Mesothelial cell of epicardium (in vitro differentiated cells): Measurements from ENCODE around the gene KIF2C. TPM values are rescaled to one million over a fixed set of nuclear protein-coding genes. Genes with fewer than 3 reads are reported as not detected.

Source experiments
- DNase-seq, 2 experiments: peaks; one replicate each; pipeline ENCODE4 v3.0.0; 2021; ENCODE audit warnings: low spot score in 2 of 2; ENCODE audit not compliant: unreplicated experiment in 2 of 2
- H3K27ac Mint-ChIP-seq: 2 replicates; pipeline ENCODE4 v1.8.0; 2021; ENCODE audit warnings: mixed read lengths
- H3K27me3 Mint-ChIP-seq: 2 replicates; pipeline ENCODE4 v1.8.0; 2021; ENCODE audit warnings: low read depth, mixed read lengths
- H3K36me3 Mint-ChIP-seq: 2 replicates; pipeline ENCODE4 v1.8.0; 2021; ENCODE audit warnings: mixed read lengths
- H3K4me1 Mint-ChIP-seq: 2 replicates; pipeline ENCODE4 v1.8.0; 2021; ENCODE audit warnings: mixed read lengths
- H3K4me3 Mint-ChIP-seq: 2 replicates; pipeline ENCODE4 v1.8.0; 2021; ENCODE audit warnings: mild to moderate bottlenecking, moderate library complexity, mixed read lengths
- H3K9me3 Mint-ChIP-seq: 2 replicates; pipeline ENCODE4 v1.8.0; 2021; ENCODE audit warnings: mixed read lengths
- total RNA-seq: library from RNA; stranded (reverse); gene quantifications from 3 replicates; pipeline ENCODE4 v1.2.1, GENCODE V29; 2021
- TF ChIP-seq, protein P1 (sequence below): fragments of 200-600 bp; sonication (generic); IDR thresholded peaks from one replicate; pipeline ENCODE4 v1.5.0; 2021; ENCODE audit warnings: antibody characterized with exemption; ENCODE audit not compliant: unreplicated experiment

Gene KIF2C
- total RNA-seq, 1 donor from 2014 or later = 18.2 TPM

DNA sequence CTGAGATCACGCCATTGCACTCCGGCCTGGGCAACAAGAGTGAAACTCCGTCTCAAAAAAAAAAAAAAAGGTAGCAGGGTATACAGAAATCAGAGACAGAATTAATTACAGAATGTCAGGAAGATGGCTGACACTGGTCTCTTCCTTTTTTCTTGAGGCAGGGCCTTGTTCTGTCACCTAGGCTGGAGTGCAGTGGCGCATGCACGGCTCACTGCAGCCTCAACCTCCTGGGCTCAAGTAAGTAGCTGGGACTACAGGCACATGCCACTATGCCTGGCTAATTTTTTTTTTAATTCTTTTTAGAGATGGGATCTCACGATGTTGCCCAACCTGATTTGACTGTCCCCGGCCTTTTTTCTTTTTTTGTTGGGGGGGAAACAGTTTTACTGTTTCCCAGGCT is 25.1 kb upstream of the KIF2C start:
- TF ChIP-seq, protein P1, sequence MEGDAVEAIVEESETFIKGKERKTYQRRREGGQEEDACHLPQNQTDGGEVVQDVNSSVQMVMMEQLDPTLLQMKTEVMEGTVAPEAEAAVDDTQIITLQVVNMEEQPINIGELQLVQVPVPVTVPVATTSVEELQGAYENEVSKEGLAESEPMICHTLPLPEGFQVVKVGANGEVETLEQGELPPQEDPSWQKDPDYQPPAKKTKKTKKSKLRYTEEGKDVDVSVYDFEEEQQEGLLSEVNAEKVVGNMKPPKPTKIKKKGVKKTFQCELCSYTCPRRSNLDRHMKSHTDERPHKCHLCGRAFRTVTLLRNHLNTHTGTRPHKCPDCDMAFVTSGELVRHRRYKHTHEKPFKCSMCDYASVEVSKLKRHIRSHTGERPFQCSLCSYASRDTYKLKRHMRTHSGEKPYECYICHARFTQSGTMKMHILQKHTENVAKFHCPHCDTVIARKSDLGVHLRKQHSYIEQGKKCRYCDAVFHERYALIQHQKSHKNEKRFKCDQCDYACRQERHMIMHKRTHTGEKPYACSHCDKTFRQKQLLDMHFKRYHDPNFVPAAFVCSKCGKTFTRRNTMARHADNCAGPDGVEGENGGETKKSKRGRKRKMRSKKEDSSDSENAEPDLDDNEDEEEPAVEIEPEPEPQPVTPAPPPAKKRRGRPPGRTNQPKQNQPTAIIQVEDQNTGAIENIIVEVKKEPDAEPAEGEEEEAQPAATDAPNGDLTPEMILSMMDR = no peak
- Mint-ChIP-seq H3K27ac (no peak overlapping the region), H3K9me3 (no peaks in the 10 kb centered on the region), H3K27me3 (no peaks in the 10 kb centered on the region), H3K36me3 (peaks cover 2% of the 10 kb centered on the region), H3K4me1 (peaks cover 2% of the 10 kb centered on the region), H3K4me3 (no peak overlapping the region)
- no peak for DNase-seq

DNA sequence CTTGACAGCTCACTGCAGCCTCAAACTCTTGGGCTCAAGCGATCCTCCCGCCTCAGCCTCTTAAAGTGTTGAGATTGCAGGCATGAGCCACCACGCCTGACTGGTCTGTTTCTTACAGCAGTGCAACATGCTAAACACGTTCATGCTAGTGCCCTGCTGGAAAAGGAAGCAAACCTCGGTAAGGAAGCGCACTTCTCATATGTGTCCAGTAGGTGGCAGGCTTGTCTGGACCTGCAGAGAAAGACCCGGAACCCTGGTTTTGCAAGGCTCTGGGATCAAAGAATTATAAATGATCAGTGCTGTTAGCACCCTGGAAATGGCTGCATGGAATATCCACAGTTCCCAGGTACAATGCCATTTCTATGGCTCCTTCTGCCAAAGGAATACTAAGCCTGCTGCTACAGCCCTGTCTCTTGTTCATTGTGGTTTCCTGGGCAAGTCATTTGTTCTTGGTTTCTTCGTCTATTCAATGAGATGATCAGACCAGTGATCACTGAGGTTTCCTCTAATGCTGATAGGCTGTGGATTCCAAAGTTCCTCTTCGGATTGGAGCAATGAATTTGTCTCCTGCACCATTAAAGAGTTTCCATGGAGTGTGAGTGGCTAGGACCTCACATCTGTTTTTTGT is 24.6 kb upstream of the KIF2C start:
- TF ChIP-seq, protein P1 = peak; percentile 91
- Mint-ChIP-seq H3K27ac (no peak overlapping the region), H3K4me3 (no peak overlapping the region), H3K9me3 (no peaks in the 10 kb centered on the region), H3K36me3 (peaks cover 2% of the 10 kb centered on the region), H3K27me3 (no peaks in the 10 kb centered on the region), H3K4me1 (peaks cover 2% of the 10 kb centered on the region)
- DNase-seq = peak in 1 of 2 experiments; percentile 71

DNA sequence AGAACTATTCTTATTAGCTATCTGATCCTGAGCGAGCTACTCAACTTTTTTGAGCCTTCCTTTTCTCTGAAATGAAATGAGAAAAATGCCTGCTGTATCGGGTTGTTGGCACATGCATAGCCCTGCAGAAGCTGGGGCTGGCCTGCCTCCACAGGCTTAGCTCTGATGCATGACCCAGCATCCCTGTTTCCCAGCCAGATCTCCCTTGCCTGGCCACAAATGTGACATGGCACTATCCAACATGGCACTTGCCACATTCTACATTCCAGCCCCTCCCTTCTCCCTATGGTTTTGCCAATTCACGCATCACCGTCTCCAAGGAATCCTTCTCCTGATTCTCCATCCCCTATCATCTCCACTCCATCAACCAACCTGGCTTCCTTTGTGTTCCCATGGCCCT is 22.5 kb upstream of the KIF2C start:
- Mint-ChIP-seq H3K36me3 (no peaks in the 10 kb centered on the region), H3K4me3 (no peak overlapping the region), H3K27me3 (no peaks in the 10 kb centered on the region), H3K9me3 (no peaks in the 10 kb centered on the region), H3K4me1 (peaks cover 6% of the 10 kb centered on the region), H3K27ac (no peak overlapping the region)
- TF ChIP-seq, protein P1 = no peak
- no peak for DNase-seq

DNA sequence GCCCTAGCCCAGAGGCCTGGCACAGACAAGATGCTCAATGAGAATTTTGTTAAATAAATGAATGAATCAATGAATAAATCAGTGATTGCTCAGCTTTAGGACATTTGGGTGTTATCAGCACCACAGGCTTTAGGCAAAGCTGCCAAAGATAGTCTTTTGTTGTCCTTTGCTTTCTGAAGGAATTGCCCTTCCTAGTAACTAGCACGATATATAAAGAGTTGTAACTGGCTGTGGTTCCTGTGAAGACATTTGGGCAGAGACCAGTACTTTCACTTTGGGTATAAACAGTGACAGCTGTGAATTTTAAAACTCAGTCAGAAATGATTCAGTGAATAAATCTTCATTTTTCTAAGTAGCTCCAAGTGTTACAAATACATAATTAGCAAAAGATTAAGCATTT is 22.0 kb upstream of the KIF2C start:
- Mint-ChIP-seq H3K27me3 (no peaks in the 10 kb centered on the region), H3K9me3 (no peaks in the 10 kb centered on the region), H3K36me3 (no peaks in the 10 kb centered on the region), H3K4me1 (peaks cover 6% of the 10 kb centered on the region), H3K27ac (no peak overlapping the region), H3K4me3 (no peak overlapping the region)
- TF ChIP-seq, protein P1 = no peak
- DNase-seq = no peak

DNA sequence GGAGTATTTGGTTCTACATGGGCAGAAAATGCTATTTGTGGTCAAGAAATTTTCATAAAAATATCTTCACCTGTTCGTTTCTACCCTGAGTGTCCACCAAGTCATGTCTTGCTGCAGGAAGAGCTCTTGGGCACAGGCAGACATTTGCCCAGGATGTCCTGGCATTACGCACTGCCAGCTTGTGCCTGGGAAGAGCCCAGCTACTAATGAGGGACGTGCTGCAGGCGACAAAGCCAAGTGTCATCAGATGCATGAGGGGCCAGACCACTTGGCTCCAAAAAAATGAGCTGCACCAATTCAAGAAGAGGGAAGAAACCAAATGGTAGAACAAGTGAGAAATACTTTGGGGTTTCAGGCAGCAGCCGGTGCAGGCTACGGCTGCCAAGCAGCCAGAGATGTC is 21.5 kb upstream of the KIF2C start:
- no peak overlapping the region for H3K4me3 Mint-ChIP-seq
- no peaks in the 10 kb centered on the region for H3K36me3 Mint-ChIP-seq
- peaks cover 6% of the 10 kb centered on the region for H3K4me1 Mint-ChIP-seq
- no peaks in the 10 kb centered on the region for H3K9me3 Mint-ChIP-seq
- TF ChIP-seq, protein P1 = no peak
- no peak overlapping the region for H3K27ac Mint-ChIP-seq
- H3K27me3 Mint-ChIP-seq = no peaks in the 10 kb centered on the region
- no peak for DNase-seq

DNA sequence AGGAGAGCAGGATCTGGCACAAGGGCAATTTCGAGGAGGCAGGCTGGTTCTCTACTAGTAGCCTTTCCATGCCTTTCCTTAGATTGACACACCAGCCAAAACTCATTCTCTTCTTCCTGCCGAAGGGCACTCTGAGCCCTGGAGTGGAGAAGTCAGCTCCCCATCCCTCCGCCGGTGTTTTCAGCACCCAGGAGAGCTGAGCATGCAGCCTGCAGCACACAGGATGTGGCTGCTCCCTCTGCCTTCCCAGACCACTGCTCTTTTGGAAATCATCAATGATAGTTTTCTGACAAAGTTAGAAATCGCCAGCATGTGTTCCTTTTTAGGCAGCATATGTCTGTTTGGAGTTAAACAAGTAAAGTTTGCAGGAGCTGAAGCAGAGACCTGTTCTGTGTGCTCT is 20.3 kb upstream of the KIF2C start:
- TF ChIP-seq, protein P1 = no peak
- Mint-ChIP-seq H3K27ac (no peak overlapping the region), H3K36me3 (no peaks in the 10 kb centered on the region), H3K4me3 (no peak overlapping the region), H3K4me1 (peaks cover 4% of the 10 kb centered on the region), H3K27me3 (no peaks in the 10 kb centered on the region), H3K9me3 (no peaks in the 10 kb centered on the region)
- DNase-seq = no peak
